ENCODE data around the gene PSMB11.

- TF ChIP-seq TAF1 (IDR thresholded peaks at IDR 0.05; ENCODE audit: borderline replicate concordance, low read depth, low read length) (no peak), POLR2A (IDR thresholded peaks at IDR 0.05; ENCODE audit: low read depth, low read length) (no peak), POLR2AphosphoS5 (IDR thresholded peaks at IDR 0.05; ENCODE audit: low read depth, low read length) (no peak)
These were observed 28.8 kb upstream of the PSMB11 start for GRCh38 chr14:23013054-23013748.

Measured in GM12892 (cell line).